GM12872 (cell line): ENCODE measurements around the gene NEUROD2.

ENCODE experiments used
- CTCF ChIP-seq: IDR thresholded peaks from 3 replicates; pipeline ENCODE4 v1.5.1; 2011; ENCODE audit warnings: low read depth, mild to moderate bottlenecking, low read length, moderate library complexity; ENCODE audit not compliant: insufficient read depth

The NEUROD2 gene

GRCh38 chr17:39617100-39617445, 9.4 kb upstream of the NEUROD2 start:
- TF ChIP-seq CTCF: no peak

GRCh38 chr17:39615434-39615833, 7.7 kb upstream of the NEUROD2 start:
- TF ChIP-seq CTCF: no peak

- no peak for TF ChIP-seq CTCF
Measured at GRCh38 chr17:39614545-39615157, 6.9 kb upstream of the NEUROD2 start.

DNA sequence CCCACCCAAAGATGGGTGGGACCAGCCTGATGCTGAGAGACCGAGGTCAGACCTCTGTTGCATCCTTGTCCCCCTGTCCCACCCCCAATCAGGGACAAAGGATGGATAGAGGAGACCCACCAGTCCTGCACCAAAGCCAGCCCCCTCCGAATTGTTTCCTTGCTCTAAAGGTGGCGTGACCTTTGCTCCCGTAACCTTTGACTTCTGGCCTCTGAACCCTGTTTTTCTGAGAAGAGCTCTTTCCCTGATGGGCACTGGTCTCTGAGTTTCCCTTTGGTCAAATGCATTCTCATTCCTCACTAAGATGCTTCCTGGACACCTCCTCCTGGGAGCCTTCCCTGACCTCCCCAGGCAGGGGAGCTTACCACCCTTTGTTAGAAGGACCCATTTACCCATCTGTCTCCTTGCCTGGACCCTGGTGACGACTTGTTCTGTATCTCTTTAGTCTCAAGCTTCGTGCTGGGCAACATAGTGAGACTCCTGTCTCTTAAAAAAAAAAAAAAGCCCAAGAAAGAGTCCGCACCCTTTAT, 5.3 kb upstream of the NEUROD2 start:
- TF ChIP-seq CTCF: no peak

GRCh38 chr17:39612291-39612894, 4.7 kb upstream of the NEUROD2 start:
- TF ChIP-seq CTCF: no peak

GRCh38 chr17:39611401-39612112, 3.8 kb upstream of the NEUROD2 start:
- TF ChIP-seq CTCF: no peak

DNA sequence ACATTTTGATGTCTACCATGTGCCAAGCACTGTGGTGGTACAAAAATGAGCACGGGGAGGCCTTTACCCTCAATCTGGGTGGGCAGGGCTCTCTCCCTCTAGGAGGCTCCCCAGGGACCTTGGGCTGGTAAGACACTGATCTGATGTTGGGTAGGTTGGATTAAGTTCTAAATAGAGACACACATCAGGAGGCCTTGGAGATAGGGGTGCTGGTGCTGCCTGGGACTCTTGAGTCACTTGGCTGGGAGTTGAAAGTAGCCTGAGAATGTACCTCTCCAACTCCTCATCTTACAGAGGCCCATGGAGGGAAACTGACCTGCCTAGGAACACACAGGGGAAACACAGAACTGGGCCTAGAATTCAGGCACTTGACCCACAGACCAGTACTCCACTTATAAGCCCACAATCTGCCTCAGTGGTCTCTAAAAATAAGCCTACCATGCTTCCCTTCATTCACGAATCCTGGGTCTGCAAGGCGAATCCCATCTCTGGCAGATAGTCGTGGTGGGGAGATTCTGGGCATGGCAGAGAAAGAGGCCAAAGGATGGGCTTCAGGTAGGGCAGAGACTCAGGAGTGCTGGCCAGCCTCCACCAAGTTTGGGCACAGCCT, 1.8 kb upstream of the NEUROD2 start:
- no peak for TF ChIP-seq CTCF
